Keratinocyte (primary cell): ENCODE measurements around the gene TFDP2. TPM values are rescaled to one million over a fixed set of nuclear protein-coding genes. Genes with fewer than 3 reads are reported as not detected.

Source experiments
- DNase-seq: peaks from one replicate; pipeline ENCODE4 v3.0.0-alpha.2; 2011; ENCODE audit warnings: low read depth, missing footprints, low spot score
- FAIRE-seq: peaks from 2 replicates; lab custom pipeline; 2011; peaks lifted over from hg19 to GRCh38; lab: Jason Lieb, UNC
- H2AFZ ChIP-seq: 2 replicates; pipeline ENCODE4 v1.6.0; 2012; ENCODE audit warnings: low read length, control low read depth, inconsistent platforms; ENCODE audit not compliant: control insufficient read depth
- H3K27ac ChIP-seq: 2 replicates; pipeline ENCODE4 v1.5.1; 2011; ENCODE audit warnings: low read length; ENCODE audit not compliant: control insufficient read depth, insufficient read depth
- H3K27me3 ChIP-seq: 3 replicates; pipeline ENCODE4 v1.6.0; 2011; ENCODE audit warnings: low read length; ENCODE audit not compliant: control insufficient read depth, insufficient read depth; ENCODE audit errors: extremely low read depth
- H3K36me3 ChIP-seq, 2 experiments: 2 replicates in 1 of 2; 3 replicates in 1 of 2; pipeline ENCODE4 v1.5.1; 2011; ENCODE audit warnings: low read length in 2 of 2, mild to moderate bottlenecking in 1 of 2; ENCODE audit not compliant: control insufficient read depth in 2 of 2, insufficient read depth in 2 of 2; ENCODE audit errors: extremely low read depth in 1 of 2
- H3K4me1 ChIP-seq: 3 replicates; pipeline ENCODE4 v1.5.1; 2011; ENCODE audit warnings: low read length; ENCODE audit not compliant: control insufficient read depth, insufficient read depth; ENCODE audit errors: extremely low read depth
- H3K4me2 ChIP-seq: 3 replicates; pipeline ENCODE4 v1.6.0; 2011; ENCODE audit warnings: low read depth, low read length; ENCODE audit not compliant: control insufficient read depth, insufficient read depth; ENCODE audit errors: extremely low read depth
- H3K4me3 ChIP-seq, 3 experiments: fragments of 200-600 bp in 1 of 3; sonication (generic) in 1 of 3; 2 replicates in 2 of 3; 3 replicates in 1 of 3; pipeline ENCODE4 v1.5.1; 2011 to 2016; ENCODE audit warnings: low read length in 3 of 3, mild to moderate bottlenecking in 3 of 3, control low read depth in 2 of 3, inconsistent platforms in 1 of 3, low read depth in 1 of 3, mixed read lengths in 1 of 3, mixed run types in 1 of 3, moderate library complexity in 1 of 3; ENCODE audit not compliant: control insufficient read depth in 2 of 3, insufficient read depth in 2 of 3; ENCODE audit errors: extremely low read depth in 1 of 3
- H3K79me2 ChIP-seq: 2 replicates; pipeline ENCODE4 v1.6.0; 2012; ENCODE audit warnings: low read length; ENCODE audit not compliant: control insufficient read depth, insufficient read depth
- H3K9ac ChIP-seq: 3 replicates; pipeline ENCODE4 v1.6.0; 2011; ENCODE audit warnings: low read length; ENCODE audit not compliant: control insufficient read depth, insufficient read depth; ENCODE audit errors: extremely low read depth
- H3K9me1 ChIP-seq: 3 replicates; pipeline ENCODE4 v1.6.0; 2011; ENCODE audit warnings: low read length; ENCODE audit not compliant: control insufficient read depth, insufficient read depth; ENCODE audit errors: extremely low read depth
- H3K9me3 ChIP-seq: 2 replicates; pipeline ENCODE4 v1.5.1; 2012; ENCODE audit warnings: low read depth, low read length; ENCODE audit not compliant: control insufficient read depth
- H4K20me1 ChIP-seq: 3 replicates; pipeline ENCODE4 v1.6.0; 2011; ENCODE audit warnings: low read length; ENCODE audit not compliant: control insufficient read depth, insufficient read depth; ENCODE audit errors: extremely low read depth
- CTCF ChIP-seq, 3 experiments: IDR thresholded peaks in 1 of 3; conservative IDR thresholded peaks in 1 of 3; optimal IDR thresholded peaks in 1 of 3; 2 replicates in 2 of 3; 3 replicates in 1 of 3; pipeline versions ENCODE3 to v1.5.1; 2011; ENCODE audit warnings: low read length in 3 of 3, mild to moderate bottlenecking in 3 of 3, moderate library complexity in 2 of 3, control low read depth in 1 of 3, inconsistent platforms in 1 of 3; ENCODE audit not compliant: insufficient read depth in 2 of 3; ENCODE audit errors: extremely low read depth in 1 of 3
- EZH2 ChIP-seq: IDR thresholded peaks from one replicate; pipeline ENCODE4 v1.6.1; 2012; ENCODE audit warnings: inconsistent platforms, mild to moderate bottlenecking, low read length, moderate library complexity
- dilution Hi-C: fragments of 300-500 bp; cut with MboI; formaldehyde crosslinking; loops from one replicate; pipeline ENCODE4 v1.7.0; 2020; ENCODE audit warnings: low sequenced_read_pairs; ENCODE audit not compliant: extremely low pct_ligation_motif_present
- polyA plus RNA-seq, 5 experiments: library from polyadenylated mRNA; depleted of rRNA in 3 of 5; stranded (reverse) in 3 of 5; stranded (forward) in 1 of 5; unstranded in 1 of 5; fragments of >200 nt; gene quantifications; 1 replicate in 1 of 5; 2 replicates in 3 of 5; 3 replicates in 1 of 5; pipeline versions ENCODE4 v1.2.1 to v1.2.3, GENCODE V29; 2011 to 2012; ENCODE audit warnings: missing spikeins in 2 of 5, low read depth in 1 of 5, low replicate concordance in 1 of 5

TFDP2 gene
- polyA plus RNA-seq, 1 donor (not counting 4 experiments of a cell fraction or from before 2014, with no cell fraction given), result 40.6 TPM

GRCh38 chr3:142151828-142152227, 2.5 kb upstream of the TFDP2 start:
- no peak overlapping the region for H2AFZ ChIP-seq
- H3K4me1 ChIP-seq, result peaks cover 23% of the 10 kb centered on the region
- peaks cover 9% of the 10 kb centered on the region for H3K79me2 ChIP-seq
- H3K4me3 ChIP-seq, result no peak overlapping the region
- H3K27ac ChIP-seq, result no peak overlapping the region
- TF ChIP-seq EZH2 (no peak), CTCF (optimal IDR thresholded peaks at IDR 0.05 in 1 of 3, IDR thresholded peaks at IDR 0.05 in 1 of 3, conservative IDR thresholded peaks at IDR 0.05 in 1 of 3; ENCODE audit: extremely low read depth in 1 of 3, insufficient read depth in 2 of 3, low read length in 3 of 3) (no peak)
- H4K20me1 ChIP-seq, result no peaks in the 10 kb centered on the region
- dilution Hi-C loops, result no loop called here
- H3K9me3 ChIP-seq, result no peaks in the 10 kb centered on the region
- H3K9ac ChIP-seq, result no peak overlapping the region
- H3K4me2 ChIP-seq, result no peak overlapping the region
- H3K36me3 ChIP-seq, result no peaks in the 10 kb centered on the region
- no peaks in the 10 kb centered on the region for H3K9me1 ChIP-seq
- H3K27me3 ChIP-seq, result no peaks in the 10 kb centered on the region
- DNase-seq (no peak), FAIRE-seq (no peak)

- no peak for FAIRE-seq
- Histone ChIP-seq H2AFZ (no peak overlapping the region), H3K79me2 (peaks cover 11% of the 10 kb centered on the region), H3K9ac (no peak overlapping the region), H3K4me3 (no peak overlapping the region), H3K27ac (no peak overlapping the region), H3K4me1 (peaks cover 29% of the 10 kb centered on the region), H4K20me1 (no peaks in the 10 kb centered on the region), H3K9me1 (no peaks in the 10 kb centered on the region), H3K36me3 (no peaks in the 10 kb centered on the region), H3K4me2 (no peak overlapping the region), H3K27me3 (no peaks in the 10 kb centered on the region), H3K9me3 (no peaks in the 10 kb centered on the region)
- TF ChIP-seq EZH2 (no peak), CTCF (optimal IDR thresholded peaks at IDR 0.05 in 1 of 3, IDR thresholded peaks at IDR 0.05 in 1 of 3, conservative IDR thresholded peaks at IDR 0.05 in 1 of 3; ENCODE audit: extremely low read depth in 1 of 3, insufficient read depth in 2 of 3, low read length in 3 of 3) (no peak)
- no peak for DNase-seq
- dilution Hi-C loops, result no loop called here
Observed at GRCh38 chr3:142151240-142151639, 1.9 kb upstream of the TFDP2 start.
